Fibroblast of pulmonary artery (primary cell): ENCODE data around the gene DDO.

Source experiments
- DNase-seq: peaks from one replicate; pipeline ENCODE4 v3.0.0-alpha.2; 2010; ENCODE audit warnings: low read depth
- H3K4me3 ChIP-seq: replicated peaks from 2 replicates; pipeline ENCODE4 v1.5.1; 2011; ENCODE audit warnings: low read depth, mild to moderate bottlenecking, control low read depth, low read length, moderate library complexity
- TF ChIP-seq, protein P1 (sequence below): IDR thresholded peaks from 2 replicates; pipeline ENCODE4 v1.5.1; 2011; ENCODE audit warnings: mild to moderate bottlenecking, control low read depth, low read length, inconsistent platforms; ENCODE audit errors: missing control alignments

Gene DDO

GRCh38 chr6:110385458-110385863 lies 29.9 kb downstream of the DDO start:
- DNase-seq = no peak
- TF ChIP-seq, protein P1, sequence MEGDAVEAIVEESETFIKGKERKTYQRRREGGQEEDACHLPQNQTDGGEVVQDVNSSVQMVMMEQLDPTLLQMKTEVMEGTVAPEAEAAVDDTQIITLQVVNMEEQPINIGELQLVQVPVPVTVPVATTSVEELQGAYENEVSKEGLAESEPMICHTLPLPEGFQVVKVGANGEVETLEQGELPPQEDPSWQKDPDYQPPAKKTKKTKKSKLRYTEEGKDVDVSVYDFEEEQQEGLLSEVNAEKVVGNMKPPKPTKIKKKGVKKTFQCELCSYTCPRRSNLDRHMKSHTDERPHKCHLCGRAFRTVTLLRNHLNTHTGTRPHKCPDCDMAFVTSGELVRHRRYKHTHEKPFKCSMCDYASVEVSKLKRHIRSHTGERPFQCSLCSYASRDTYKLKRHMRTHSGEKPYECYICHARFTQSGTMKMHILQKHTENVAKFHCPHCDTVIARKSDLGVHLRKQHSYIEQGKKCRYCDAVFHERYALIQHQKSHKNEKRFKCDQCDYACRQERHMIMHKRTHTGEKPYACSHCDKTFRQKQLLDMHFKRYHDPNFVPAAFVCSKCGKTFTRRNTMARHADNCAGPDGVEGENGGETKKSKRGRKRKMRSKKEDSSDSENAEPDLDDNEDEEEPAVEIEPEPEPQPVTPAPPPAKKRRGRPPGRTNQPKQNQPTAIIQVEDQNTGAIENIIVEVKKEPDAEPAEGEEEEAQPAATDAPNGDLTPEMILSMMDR = no peak
- no peak overlapping the region for H3K4me3 ChIP-seq

DNA sequence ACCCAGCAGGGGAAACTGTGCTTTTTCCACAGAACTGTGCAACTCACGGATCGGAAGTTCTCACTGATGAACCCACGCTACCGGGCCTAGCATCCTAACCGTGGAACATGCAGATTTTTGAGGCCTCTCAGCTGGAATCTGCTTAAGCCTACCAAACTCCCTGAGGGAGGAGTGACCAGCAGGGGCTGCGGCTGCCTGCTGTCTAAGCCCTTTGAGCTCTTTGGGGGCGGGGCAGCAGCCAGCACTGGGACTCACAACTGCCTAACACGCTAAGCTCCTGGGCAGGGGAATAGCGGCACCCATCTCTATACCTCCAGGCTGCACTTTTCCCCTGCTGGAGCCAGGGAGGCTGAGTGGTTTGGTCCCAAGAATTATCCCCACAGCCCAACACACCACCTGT lies 36.8 kb downstream of the DDO start:
- DNase-seq = no peak
- TF ChIP-seq, protein P1 = no peak
- H3K4me3 ChIP-seq = no peak overlapping the region

GRCh38 chr6:110369066-110369465 lies 46.3 kb downstream of the DDO start:
- DNase-seq = no peak
- H3K4me3 ChIP-seq = no peak overlapping the region
- TF ChIP-seq, protein P1 = no peak

DNA sequence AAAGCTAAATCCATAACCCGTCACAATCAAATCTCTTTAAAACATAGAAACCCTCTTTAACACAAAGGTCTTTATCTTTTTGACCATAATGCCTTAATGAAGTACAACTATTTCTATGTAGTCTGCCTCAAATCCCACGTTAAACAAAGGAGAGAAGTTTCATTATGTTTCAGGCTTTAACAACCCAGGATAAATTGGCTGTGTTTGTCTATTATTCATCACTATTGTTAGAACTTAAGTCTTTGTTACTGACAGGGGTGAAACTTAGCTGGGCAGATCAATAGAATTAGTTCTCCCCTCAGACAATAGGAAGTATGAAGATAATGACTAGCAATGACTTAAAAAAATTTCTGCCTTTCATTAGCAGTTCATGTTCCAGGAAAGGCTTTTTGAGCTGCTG lies 47.1 kb downstream of the DDO start:
- TF ChIP-seq, protein P1 = no peak

GRCh38 chr6:110367825-110368224 lies 47.5 kb downstream of the DDO start:
- TF ChIP-seq, protein P1 = no peak
- DNase-seq = no peak

More for the DNA sequence above, 47.1 kb downstream of the DDO start:
- DNase-seq = no peak
- H3K4me3 ChIP-seq = no peak overlapping the region

GRCh38 chr6:110366975-110367374 lies 48.4 kb downstream of the DDO start:
- DNase-seq = no peak
- TF ChIP-seq, protein P1 = no peak
- H3K4me3 ChIP-seq = no peak overlapping the region

More at GRCh38 chr6:110367825-110368224, 47.5 kb downstream of the DDO start:
- no peak overlapping the region for H3K4me3 ChIP-seq

GRCh38 chr6:110366256-110366655 lies 49.1 kb downstream of the DDO start:
- H3K4me3 ChIP-seq = no peak overlapping the region
- DNase-seq = no peak
- TF ChIP-seq, protein P1 = no peak
